H4 (cell line): ENCODE measurements around the gene WFDC11. TPM values are rescaled to one million over a fixed set of nuclear protein-coding genes. Genes with fewer than 3 reads are reported as not detected.
A peak's percentile ranks its signal among the peaks of the same experiment; 100 is the strongest.
"Not testable (repeated sequence)": the region's sequence is repeated elsewhere in the genome, so short reads cannot be mapped to it uniquely, and the experiment has no call there.

ENCODE experiments used
- DNase-seq: peaks from one replicate; pipeline ENCODE4 v3.0.0-alpha.2; 2015; ENCODE audit warnings: low spot score
- total RNA-seq: library from RNA; depleted of rRNA; stranded (reverse); fragments of >200 nt; shearing (Covaris generic); gene quantifications from 2 replicates; pipeline ENCODE4 v1.2.3, GENCODE V29; 2014; rRNA removed

Gene WFDC11
- total RNA-seq, result not detected in 2 replicates

GRCh38 chr20:45670139-45670538 is at the start of gene WFDC11:
TSS of gene WFDC11 (minus strand) at chr20:45670239. CDS start at chr20:45650600, 19,639 bp downstream.
- DNase-seq, result no peak

- DNase-seq, result not testable (repeated sequence)
These were observed 46.2 kb upstream of the WFDC11 start for GRCh38 chr20:45716141-45716688.

- no peak for DNase-seq
These were observed 35.1 kb upstream of the WFDC11 start, which contains the start of gene WFDC10B for GRCh38 chr20:45704969-45705637. TSS of gene WFDC10B (minus strand) at chr20:45705019. CDS start at chr20:45685992, 19,027 bp downstream.

- DNase-seq, result no peak
These were observed 31.8 kb upstream of the WFDC11 start, which contains the start of gene WFDC13 for GRCh38 chr20:45701873-45702272. TSS of gene WFDC13 (plus strand) at chr20:45702038. CDS start at chr20:45702124, 86 bp downstream.

- no peak for DNase-seq
These were observed 31.1 kb upstream of the WFDC11 start for GRCh38 chr20:45701104-45701503.

GRCh38 chr20:45695496-45695895 is 25.5 kb upstream of the WFDC11 start:
- no peak for DNase-seq

GRCh38 chr20:45693346-45693745 is 23.3 kb upstream of the WFDC11 start:
- DNase-seq, result not testable (repeated sequence)

- no peak for DNase-seq
These were observed 15.9 kb upstream of the WFDC11 start for GRCh38 chr20:45685896-45686295.

- no peak for DNase-seq
These were observed 9.6 kb upstream of the WFDC11 start for GRCh38 chr20:45679650-45680049.

- DNase-seq, result no peak
These were observed 2.7 kb upstream of the WFDC11 start for GRCh38 chr20:45672765-45673164.

- DNase-seq, result not testable (repeated sequence)
These were observed 13.0 kb downstream of the WFDC11 start for GRCh38 chr20:45657038-45657437.

- DNase-seq, result not testable (repeated sequence)
These were observed 18.3 kb downstream of the WFDC11 start for GRCh38 chr20:45651726-45652125.

- DNase-seq, result no peak
These were observed 20.7 kb downstream of the WFDC11 start for GRCh38 chr20:45649312-45649863.

GRCh38 chr20:45647441-45648050 is 22.5 kb downstream of the WFDC11 start:
- DNase-seq, result no peak

- DNase-seq, result no peak
These were observed 23.2 kb downstream of the WFDC11 start for GRCh38 chr20:45646875-45647274.

- not testable (repeated sequence) for DNase-seq
These were observed 24.2 kb downstream of the WFDC11 start for GRCh38 chr20:45645869-45646268.

- DNase-seq, result not testable (repeated sequence)
These were observed 29.0 kb downstream of the WFDC11 start for GRCh38 chr20:45641076-45641475.

GRCh38 chr20:45639687-45640086 is 30.4 kb downstream of the WFDC11 start:
- DNase-seq, result no peak

GRCh38 chr20:45636513-45636912 is 33.5 kb downstream of the WFDC11 start:
- DNase-seq, result no peak

GRCh38 chr20:45631184-45631583 is 38.9 kb downstream of the WFDC11 start, which contains the start of gene WFDC9:
TSS of gene WFDC9 (minus strand) at chr20:45631284. CDS start at chr20:45610181, 21,103 bp downstream.
- no peak for DNase-seq

- no peak for DNase-seq
These were observed 39.7 kb downstream of the WFDC11 start for GRCh38 chr20:45630371-45630770.

GRCh38 chr20:45629496-45630100 is 40.4 kb downstream of the WFDC11 start, which contains the start of gene WFDC10A:
TSS of gene WFDC10A (plus strand) at chr20:45629739. CDS start at chr20:45629814, 75 bp downstream.
- peak; percentile 67 for DNase-seq
